Mucosa of descending colon (tissue), 3 donors: ENCODE measurements around the gene DDRGK1. TPM values are rescaled to one million over a fixed set of nuclear protein-coding genes. Genes with fewer than 3 reads are reported as not detected.
A peak's percentile ranks its signal among the peaks of the same experiment; 100 is the strongest.

Source experiments
- ATAC-seq: fragments of 200-7000 bp; cut with Tn5 transposase; one replicate; pipeline ENCODE4 v1.9.1; 2020; ENCODE audit warnings: mild to moderate bottlenecking, moderate library complexity
- DNase-seq, 3 donors: peaks; one replicate each; pipeline ENCODE4 v3.0.0-alpha.2; 2020
- H3K36me3 ChIP-seq: fragments of 200-600 bp; one replicate; pipeline ENCODE4 v1.8.0; 2021; ENCODE audit warnings: low read depth, mild to moderate bottlenecking
- H3K4me1 ChIP-seq: fragments of 200-600 bp; one replicate; pipeline ENCODE4 v1.8.0; 2021; ENCODE audit warnings: low read depth, mild to moderate bottlenecking
- H3K4me3 ChIP-seq: fragments of 200-600 bp; one replicate; pipeline ENCODE4 v1.8.0; 2021; ENCODE audit warnings: mild to moderate bottlenecking
- H3K9me3 ChIP-seq: fragments of 200-600 bp; one replicate; pipeline ENCODE4 v1.8.0; 2021; ENCODE audit warnings: mild to moderate bottlenecking
- intact Hi-C, 2 donors: fragments of 100-400 bp; cut with DNase I in 1 of 2; cut with micrococcal nuclease in 1 of 2; formaldehyde crosslinking; loops; one replicate each; pipeline versions ENCODE4 v1.11.0 to v1.11.1; 2022; cut with DNase I, micrococcal nuclease
- long read RNA-seq, 2 donors: library from polyadenylated mRNA; unstranded; transcript quantifications; one replicate each; pipeline ENCODE4 v2.0.0, GENCODE V29; 2019 to 2021
- total RNA-seq, 3 donors: library from RNA; stranded (reverse); fragmentation: NEBNext Ultra II Directional in 2 of 3; extraction: Animal tissue kit (Norgen Biotek cat#: 25700) in 2 of 3; gene quantifications; one replicate each; pipeline versions ENCODE4 v1.2.1 to v1.2.4, GENCODE V29; 2021 to 2023
- TF ChIP-seq, protein P1 (sequence below): fragments of 200-600 bp; IDR thresholded peaks from one replicate; pipeline ENCODE4 v1.8.0; 2022; ENCODE audit warnings: antibody characterized with exemption, mild to moderate bottlenecking
- donor health status: DM: no; HTN: no; CAD: no; lungs with moderate emphysema.
- donor health status: DM: no; HTN: no; CAD: no.
- donor health status: DM: no; HTN: yes; CAD: no.

DDRGK1 gene
- 10 to 100 TPM; 51.3 to 80.3 (median 62.9) TPM for total RNA-seq
- long read RNA-seq, donor 1, transcript DDRGK1-201 (9 exons, 1,306 nt) = major isoform, 117 of 134 reads
- long read RNA-seq, donor 1, partial matches to known transcripts = 2 of 134 reads
- long read RNA-seq, donor 1, other reads (novel, unspliced or antisense) = 14 of 134 reads
- long read RNA-seq, donor 2, transcript DDRGK1-201 (9 exons, 1,306 nt) = major isoform, 60 of 70 reads
- long read RNA-seq, donor 2, partial matches to known transcripts = 3 of 70 reads
- long read RNA-seq, donor 2, other reads (novel, unspliced or antisense) = 6 of 70 reads

GRCh38 chr20:3204124-3204794, at the start of gene DDRGK1:
TSS of gene DDRGK1 (minus strand) at chr20:3204682. CDS start at chr20:3204627, 55 bp downstream.
- peak; percentile 89 to 96 (median 96) for DNase-seq
- peak within 1 kb of the TSS; percentile 79 for H3K4me3 ChIP-seq
- ATAC-seq = peak; percentile 93
- TF ChIP-seq, protein P1, sequence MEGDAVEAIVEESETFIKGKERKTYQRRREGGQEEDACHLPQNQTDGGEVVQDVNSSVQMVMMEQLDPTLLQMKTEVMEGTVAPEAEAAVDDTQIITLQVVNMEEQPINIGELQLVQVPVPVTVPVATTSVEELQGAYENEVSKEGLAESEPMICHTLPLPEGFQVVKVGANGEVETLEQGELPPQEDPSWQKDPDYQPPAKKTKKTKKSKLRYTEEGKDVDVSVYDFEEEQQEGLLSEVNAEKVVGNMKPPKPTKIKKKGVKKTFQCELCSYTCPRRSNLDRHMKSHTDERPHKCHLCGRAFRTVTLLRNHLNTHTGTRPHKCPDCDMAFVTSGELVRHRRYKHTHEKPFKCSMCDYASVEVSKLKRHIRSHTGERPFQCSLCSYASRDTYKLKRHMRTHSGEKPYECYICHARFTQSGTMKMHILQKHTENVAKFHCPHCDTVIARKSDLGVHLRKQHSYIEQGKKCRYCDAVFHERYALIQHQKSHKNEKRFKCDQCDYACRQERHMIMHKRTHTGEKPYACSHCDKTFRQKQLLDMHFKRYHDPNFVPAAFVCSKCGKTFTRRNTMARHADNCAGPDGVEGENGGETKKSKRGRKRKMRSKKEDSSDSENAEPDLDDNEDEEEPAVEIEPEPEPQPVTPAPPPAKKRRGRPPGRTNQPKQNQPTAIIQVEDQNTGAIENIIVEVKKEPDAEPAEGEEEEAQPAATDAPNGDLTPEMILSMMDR = no peak
- intact Hi-C loops = no loop called here
- H3K36me3 ChIP-seq = peaks cover 9% of the 10 kb centered on the region
- H3K9me3 ChIP-seq = no peaks in the 10 kb centered on the region
- H3K4me1 ChIP-seq = peaks cover 8% of the 10 kb centered on the region

- intact Hi-C loops = no loop called here
- ATAC-seq = no peak
- no peak for DNase-seq
- Histone ChIP-seq H3K36me3 (no peaks in the 10 kb centered on the region), H3K4me1 (peaks cover 5% of the 10 kb centered on the region), H3K4me3 (no peak overlapping the region), H3K9me3 (no peaks in the 10 kb centered on the region)
- TF ChIP-seq, protein P1 = no peak
Observed at GRCh38 chr20:3251806-3252205, 47.3 kb upstream of the DDRGK1 start.

- Histone ChIP-seq H3K4me3 (no peak overlapping the region), H3K36me3 (no peaks in the 10 kb centered on the region), H3K4me1 (peaks cover 5% of the 10 kb centered on the region), H3K9me3 (no peaks in the 10 kb centered on the region)
- TF ChIP-seq, protein P1 = no peak
- intact Hi-C loops = no loop called here
- ATAC-seq (peak; percentile 36), DNase-seq (no peak)
Observed at GRCh38 chr20:3250091-3250504, 45.6 kb upstream of the DDRGK1 start.

GRCh38 chr20:3248993-3249347, 44.5 kb upstream of the DDRGK1 start:
- intact Hi-C loops = no loop called here
- H3K4me1 ChIP-seq = peaks cover 5% of the 10 kb centered on the region
- TF ChIP-seq, protein P1 = no peak
- no peaks in the 10 kb centered on the region for H3K36me3 ChIP-seq
- no peaks in the 10 kb centered on the region for H3K9me3 ChIP-seq
- ATAC-seq = peak; percentile 8
- no peak for DNase-seq
- no peak overlapping the region for H3K4me3 ChIP-seq

GRCh38 chr20:3248167-3248992, 43.9 kb upstream of the DDRGK1 start:
- H3K4me1 ChIP-seq = peaks cover 5% of the 10 kb centered on the region
- intact Hi-C loops = no loop called here
- no peaks in the 10 kb centered on the region for H3K9me3 ChIP-seq
- H3K4me3 ChIP-seq = no peak overlapping the region
- TF ChIP-seq, protein P1 = no peak
- ATAC-seq (peak; percentile 64), DNase-seq (peak in 1 of 3 donors; percentile 33)
- no peaks in the 10 kb centered on the region for H3K36me3 ChIP-seq
